Astrocyte (in vitro differentiated cells and primary cell): ENCODE data around the gene ADSS1. TPM values are rescaled to one million over a fixed set of nuclear protein-coding genes. Genes with fewer than 3 reads are reported as not detected.

ENCODE experiments used
- DNase-seq: peaks from one replicate; pipeline ENCODE4 v3.0.0-alpha.2; 2010; ENCODE audit warnings: low read depth
- FAIRE-seq: peaks from 2 replicates; lab custom pipeline; 2011; peaks lifted over from hg19 to GRCh38; lab: Jason Lieb, UNC
- H2AFZ ChIP-seq: 2 replicates; pipeline ENCODE4 v1.6.0; 2012; ENCODE audit warnings: low read depth, low read length, inconsistent platforms
- H3K27ac ChIP-seq: 2 replicates; pipeline ENCODE4 v1.5.1; 2011; ENCODE audit warnings: low read depth, low read length, inconsistent platforms
- H3K27me3 ChIP-seq: 2 replicates; pipeline ENCODE4 v1.6.0; 2011; ENCODE audit warnings: low read length, inconsistent platforms; ENCODE audit not compliant: insufficient read depth
- H3K36me3 ChIP-seq: 2 replicates; pipeline ENCODE4 v1.5.1; 2011; ENCODE audit warnings: low read length, inconsistent platforms; ENCODE audit not compliant: insufficient read depth
- H3K4me1 ChIP-seq: 2 replicates; pipeline ENCODE4 v1.5.1; 2011; ENCODE audit warnings: low read length, inconsistent platforms; ENCODE audit not compliant: insufficient read depth
- H3K4me2 ChIP-seq: 2 replicates; pipeline ENCODE4 v1.6.0; 2012; ENCODE audit warnings: low read length, inconsistent platforms
- H3K4me3 ChIP-seq: 2 replicates; pipeline ENCODE4 v1.5.1; 2011; ENCODE audit warnings: low read depth, mild to moderate bottlenecking, low read length, inconsistent platforms; ENCODE audit not compliant: insufficient read depth
- H3K79me2 ChIP-seq: 2 replicates; pipeline ENCODE4 v1.6.0; 2012; ENCODE audit warnings: mild to moderate bottlenecking, low read length, inconsistent platforms; ENCODE audit not compliant: insufficient read depth
- H3K9ac ChIP-seq: 2 replicates; pipeline ENCODE4 v1.6.0; 2012; ENCODE audit warnings: mild to moderate bottlenecking, low read length, inconsistent platforms
- H3K9me3 ChIP-seq: 2 replicates; pipeline ENCODE4 v1.5.1; 2012; ENCODE audit warnings: low read depth, mild to moderate bottlenecking, low read length, inconsistent platforms; ENCODE audit not compliant: insufficient read depth
- H4K20me1 ChIP-seq: 2 replicates; pipeline ENCODE4 v1.6.0; 2012; ENCODE audit warnings: low read length, inconsistent platforms; ENCODE audit not compliant: insufficient read depth
- H3K27ac Mint-ChIP-seq: one replicate; pipeline ENCODE4 v1.8.0; 2021; ENCODE audit warnings: mild to moderate bottlenecking, mixed read lengths; ENCODE audit not compliant: unreplicated experiment
- H3K27me3 Mint-ChIP-seq: one replicate; pipeline ENCODE4 v1.8.0; 2021; ENCODE audit warnings: low read depth, mixed read lengths; ENCODE audit not compliant: unreplicated experiment
- H3K36me3 Mint-ChIP-seq: one replicate; pipeline ENCODE4 v1.8.0; 2021; ENCODE audit warnings: low read depth, mixed read lengths; ENCODE audit not compliant: unreplicated experiment
- H3K4me1 Mint-ChIP-seq: one replicate; pipeline ENCODE4 v1.8.0; 2021; ENCODE audit warnings: low read depth, mixed read lengths; ENCODE audit not compliant: unreplicated experiment
- H3K4me3 Mint-ChIP-seq: one replicate; pipeline ENCODE4 v1.8.0; 2021; ENCODE audit warnings: mild to moderate bottlenecking, moderate library complexity, mixed read lengths; ENCODE audit not compliant: unreplicated experiment
- H3K9me3 Mint-ChIP-seq: one replicate; pipeline ENCODE4 v1.8.0; 2021; ENCODE audit warnings: mild to moderate bottlenecking, mixed read lengths; ENCODE audit not compliant: unreplicated experiment
- CTCF ChIP-seq: IDR thresholded peaks from 2 replicates; pipeline ENCODE4 v1.5.1; 2011; ENCODE audit warnings: low read depth, mild to moderate bottlenecking, inconsistent platforms, low read length, moderate library complexity; ENCODE audit not compliant: insufficient read depth
- EZH2 ChIP-seq: IDR thresholded peaks from 2 replicates; pipeline ENCODE4 v1.6.1; 2012; ENCODE audit warnings: mild to moderate bottlenecking, low read length, inconsistent platforms; ENCODE audit not compliant: insufficient read depth
- total RNA-seq: library from RNA; stranded (reverse); gene quantifications from 2 replicates; pipeline ENCODE4 v1.2.1, GENCODE V29; 2021

The ADSS1 gene
- total RNA-seq, 1 donor from 2014 or later = 4.4 TPM

GRCh38 chr14:104791425-104791824 lies 67.4 kb downstream of the ADSS1 start:
- H2AFZ ChIP-seq = no peak overlapping the region
- Mint-ChIP-seq H3K36me3 (peaks cover 5% of the 10 kb centered on the region), H3K9me3 (no peaks in the 10 kb centered on the region), H3K4me1 (peaks cover 13% of the 10 kb centered on the region), H3K27ac (peak overlapping the region; percentile 18), H3K4me3 (no peak overlapping the region), H3K27me3 (no peaks in the 10 kb centered on the region)
- H3K79me2 ChIP-seq = peaks cover 87% of the 10 kb centered on the region
- H3K9me3 ChIP-seq = no peaks in the 10 kb centered on the region
- H4K20me1 ChIP-seq = peaks cover 84% of the 10 kb centered on the region
- no peak overlapping the region for H3K27ac ChIP-seq
- H3K4me2 ChIP-seq = no peak overlapping the region
- FAIRE-seq (no peak), DNase-seq (no peak)
- peaks cover 17% of the 10 kb centered on the region for H3K4me1 ChIP-seq
- no peak for TF ChIP-seq EZH2
- TF ChIP-seq CTCF = no peak
- no peak overlapping the region for H3K9ac ChIP-seq
- H3K27me3 ChIP-seq = no peaks in the 10 kb centered on the region
- no peak overlapping the region for H3K4me3 ChIP-seq
- no peaks in the 10 kb centered on the region for H3K36me3 ChIP-seq

GRCh38 chr14:104792101-104792884 lies 68.3 kb downstream of the ADSS1 start:
- no peak for TF ChIP-seq CTCF
- TF ChIP-seq EZH2 = no peak
- Histone ChIP-seq H3K79me2 (peaks cover 78% of the 10 kb centered on the region), H4K20me1 (peaks cover 75% of the 10 kb centered on the region), H3K4me3 (no peak overlapping the region), H2AFZ (no peak overlapping the region), H3K9me3 (no peaks in the 10 kb centered on the region), H3K27me3 (no peaks in the 10 kb centered on the region), H3K4me2 (peak overlapping the region; percentile 98), H3K27ac (no peak overlapping the region), H3K9ac (no peak overlapping the region), H3K4me1 (peaks cover 17% of the 10 kb centered on the region), H3K36me3 (no peaks in the 10 kb centered on the region)
- FAIRE-seq = no peak
- H3K36me3 Mint-ChIP-seq = peaks cover 5% of the 10 kb centered on the region
- no peaks in the 10 kb centered on the region for H3K27me3 Mint-ChIP-seq
- H3K4me3 Mint-ChIP-seq = no peak overlapping the region
- H3K27ac Mint-ChIP-seq = no peak overlapping the region
- DNase-seq = no peak
- no peaks in the 10 kb centered on the region for H3K9me3 Mint-ChIP-seq
- H3K4me1 Mint-ChIP-seq = peaks cover 14% of the 10 kb centered on the region
